ENCODE measurements around the gene ADCK1.

ADCK1 gene

GRCh38 chr14:77961847-77962580, 162.1 kb downstream of the ADCK1 start:
- DNase-seq, result no peak

- no peak for DNase-seq
These were observed 163.0 kb downstream of the ADCK1 start for GRCh38 chr14:77962731-77963520.

GRCh38 chr14:77964586-77964985, 164.7 kb downstream of the ADCK1 start:
- DNase-seq, result no peak

GRCh38 chr14:77965050-77965449, 165.1 kb downstream of the ADCK1 start:
- no peak for DNase-seq

- DNase-seq, result peak; percentile 39
These were observed 166.1 kb downstream of the ADCK1 start for GRCh38 chr14:77965919-77966435.

- DNase-seq, result no peak
These were observed 167.2 kb downstream of the ADCK1 start for GRCh38 chr14:77967110-77967509.

GRCh38 chr14:77970646-77971045, 170.7 kb downstream of the ADCK1 start:
- DNase-seq, result no peak

- DNase-seq, result no peak
These were observed 173.3 kb downstream of the ADCK1 start for GRCh38 chr14:77973246-77973645.

- DNase-seq, result no peak
These were observed 176.7 kb downstream of the ADCK1 start for GRCh38 chr14:77976591-77976990.

- DNase-seq, result no peak
These were observed 179.3 kb downstream of the ADCK1 start for GRCh38 chr14:77979171-77979570.

- DNase-seq, result no peak
These were observed 179.9 kb downstream of the ADCK1 start for GRCh38 chr14:77979666-77980351.

- peak; percentile 67 for DNase-seq
These were observed 180.8 kb downstream of the ADCK1 start for GRCh38 chr14:77980475-77981321.

Measured in DMS153 (cell line).